ENCODE measurements around the gene WFIKKN1.

The WFIKKN1 gene

GRCh38 chr16:625117-625976 lies 5.4 kb upstream of the WFIKKN1 start:
- DNase-seq: no peak

DNA sequence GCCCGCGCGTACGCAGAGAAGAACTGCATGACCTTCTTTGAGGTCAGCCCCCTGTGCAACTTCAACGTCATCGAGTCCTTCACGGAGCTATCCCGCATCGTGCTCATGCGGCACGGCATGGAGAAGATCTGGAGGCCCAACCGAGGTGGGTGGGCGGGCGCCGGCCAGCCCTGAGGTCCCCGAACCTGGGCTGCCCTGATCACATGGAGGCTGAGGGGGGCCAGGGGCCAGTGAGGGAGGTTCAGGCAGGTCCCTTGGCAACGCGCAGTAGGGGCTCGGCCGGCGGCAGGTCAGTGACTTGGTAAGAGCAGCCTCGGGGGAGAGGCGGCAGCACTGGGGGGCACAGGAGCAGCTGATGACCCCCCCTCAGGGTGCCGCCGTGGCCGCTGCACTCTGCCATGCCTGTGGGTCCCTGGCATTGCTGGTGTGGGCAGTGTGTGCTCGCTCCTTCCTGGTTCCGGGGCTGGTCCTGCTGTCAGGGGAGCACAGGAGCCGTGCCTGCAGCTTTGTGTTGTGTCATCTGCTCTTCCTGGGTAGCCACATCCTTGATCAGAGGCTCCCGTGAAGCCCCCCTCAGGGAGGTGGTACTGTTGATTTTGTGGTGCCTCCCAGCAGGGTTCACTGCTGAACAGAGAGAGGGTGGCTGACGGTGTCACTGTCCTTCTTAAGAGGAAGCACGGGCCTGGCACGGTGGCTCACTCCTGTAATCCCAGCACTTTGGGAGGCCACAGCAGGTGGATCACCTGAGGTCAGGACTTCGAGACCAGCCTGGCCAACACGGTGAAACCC lies 4.6 kb upstream of the WFIKKN1 start:
- DNase-seq: no peak

- DNase-seq: no peak
Measured at GRCh38 chr16:626787-627453, 3.9 kb upstream of the WFIKKN1 start.

- DNase-seq: no peak
Measured at GRCh38 chr16:627454-628239, 3.1 kb upstream of the WFIKKN1 start.

- no peak for DNase-seq
Measured at GRCh38 chr16:628321-629061, 2.3 kb upstream of the WFIKKN1 start.

- DNase-seq: no peak
Measured at GRCh38 chr16:629185-629832, 1.5 kb upstream of the WFIKKN1 start.

DNA sequence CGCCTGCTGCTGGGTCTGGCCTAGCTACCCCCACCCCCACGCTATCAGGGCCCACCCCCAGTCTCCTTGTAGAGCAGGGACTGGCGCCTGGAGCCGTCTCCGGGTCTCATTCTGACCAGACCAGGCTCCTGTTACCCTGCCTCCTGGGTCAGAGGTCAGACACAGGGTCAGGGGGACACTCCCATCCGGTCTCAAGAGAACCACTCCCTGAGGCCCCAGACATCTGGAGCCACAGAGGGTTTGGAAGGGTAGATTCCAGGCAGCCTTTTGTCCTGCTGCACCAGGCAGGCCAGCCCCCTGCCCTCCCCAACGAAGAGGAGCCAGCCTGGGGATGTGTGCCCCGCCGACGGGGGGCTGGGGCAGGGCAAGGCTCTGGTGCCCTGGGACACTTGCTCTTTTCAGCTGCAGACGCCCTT lies 944 bp upstream of the WFIKKN1 start:
- DNase-seq: no peak

GRCh38 chr16:630249-630814 lies 453 bp upstream of the WFIKKN1 start:
- DNase-seq: no peak

- no peak for DNase-seq
Measured at GRCh38 chr16:631808-632358, 1.1 kb downstream of the WFIKKN1 start.

- DNase-seq: no peak
Measured at GRCh38 chr16:632486-633335, 1.9 kb downstream of the WFIKKN1 start.

DNA sequence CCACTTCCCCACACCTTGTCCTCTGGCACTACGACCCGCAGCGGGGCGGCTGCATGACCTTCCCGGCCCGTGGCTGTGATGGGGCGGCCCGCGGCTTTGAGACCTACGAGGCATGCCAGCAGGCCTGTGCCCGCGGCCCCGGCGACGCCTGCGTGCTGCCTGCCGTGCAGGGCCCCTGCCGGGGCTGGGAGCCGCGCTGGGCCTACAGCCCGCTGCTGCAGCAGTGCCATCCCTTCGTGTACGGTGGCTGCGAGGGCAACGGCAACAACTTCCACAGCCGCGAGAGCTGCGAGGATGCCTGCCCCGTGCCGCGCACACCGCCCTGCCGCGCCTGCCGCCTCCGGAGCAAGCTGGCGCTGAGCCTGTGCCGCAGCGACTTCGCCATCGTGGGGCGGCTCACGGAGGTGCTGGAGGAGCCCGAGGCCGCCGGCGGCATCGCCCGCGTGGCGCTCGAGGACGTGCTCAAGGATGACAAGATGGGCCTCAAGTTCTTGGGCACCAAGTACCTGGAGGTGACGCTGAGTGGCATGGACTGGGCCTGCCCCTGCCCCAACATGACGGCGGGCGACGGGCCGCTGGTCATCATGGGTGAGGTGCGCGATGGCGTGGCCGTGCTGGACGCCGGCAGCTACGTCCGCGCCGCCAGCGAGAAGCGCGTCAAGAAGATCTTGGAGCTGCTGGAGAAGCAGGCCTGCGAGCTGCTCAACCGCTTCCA lies 2.7 kb downstream of the WFIKKN1 start:
- no peak for DNase-seq

- DNase-seq: no peak
Measured at GRCh38 chr16:634051-634670, 3.4 kb downstream of the WFIKKN1 start.

GRCh38 chr16:634996-635395 lies 4.2 kb downstream of the WFIKKN1 start:
- DNase-seq: no peak

DNA sequence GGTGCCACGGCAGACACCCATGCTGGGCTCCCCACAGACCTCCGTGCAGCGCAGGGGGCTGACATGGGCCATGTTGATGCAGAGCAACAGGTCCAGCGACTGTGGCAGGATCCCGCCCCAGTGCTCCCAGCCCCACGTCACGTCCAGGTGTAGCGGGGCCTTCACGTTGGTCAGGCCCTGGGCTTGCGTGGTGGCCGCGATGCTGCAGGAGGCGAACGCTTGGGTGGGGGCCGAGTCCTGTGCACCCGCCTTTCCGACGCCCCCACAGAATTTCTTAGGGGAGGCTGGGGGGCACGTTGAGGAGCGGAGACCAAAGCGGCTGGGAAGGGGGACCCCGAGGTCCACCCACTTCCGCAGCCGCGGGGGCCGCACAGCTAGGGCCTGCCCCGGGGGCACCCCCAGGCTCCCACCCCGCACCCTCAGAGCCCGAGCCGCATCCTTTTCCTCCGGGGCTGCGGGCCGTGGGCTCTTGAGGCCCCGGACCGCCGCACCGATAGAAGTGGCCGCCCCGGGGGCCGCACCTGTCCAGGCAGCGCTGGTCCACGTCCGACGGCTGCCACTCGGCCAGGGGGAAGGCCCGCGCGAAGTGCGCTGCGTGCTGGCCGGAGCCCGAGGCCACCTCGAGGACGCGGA lies 4.9 kb downstream of the WFIKKN1 start:
- DNase-seq: no peak

DNA sequence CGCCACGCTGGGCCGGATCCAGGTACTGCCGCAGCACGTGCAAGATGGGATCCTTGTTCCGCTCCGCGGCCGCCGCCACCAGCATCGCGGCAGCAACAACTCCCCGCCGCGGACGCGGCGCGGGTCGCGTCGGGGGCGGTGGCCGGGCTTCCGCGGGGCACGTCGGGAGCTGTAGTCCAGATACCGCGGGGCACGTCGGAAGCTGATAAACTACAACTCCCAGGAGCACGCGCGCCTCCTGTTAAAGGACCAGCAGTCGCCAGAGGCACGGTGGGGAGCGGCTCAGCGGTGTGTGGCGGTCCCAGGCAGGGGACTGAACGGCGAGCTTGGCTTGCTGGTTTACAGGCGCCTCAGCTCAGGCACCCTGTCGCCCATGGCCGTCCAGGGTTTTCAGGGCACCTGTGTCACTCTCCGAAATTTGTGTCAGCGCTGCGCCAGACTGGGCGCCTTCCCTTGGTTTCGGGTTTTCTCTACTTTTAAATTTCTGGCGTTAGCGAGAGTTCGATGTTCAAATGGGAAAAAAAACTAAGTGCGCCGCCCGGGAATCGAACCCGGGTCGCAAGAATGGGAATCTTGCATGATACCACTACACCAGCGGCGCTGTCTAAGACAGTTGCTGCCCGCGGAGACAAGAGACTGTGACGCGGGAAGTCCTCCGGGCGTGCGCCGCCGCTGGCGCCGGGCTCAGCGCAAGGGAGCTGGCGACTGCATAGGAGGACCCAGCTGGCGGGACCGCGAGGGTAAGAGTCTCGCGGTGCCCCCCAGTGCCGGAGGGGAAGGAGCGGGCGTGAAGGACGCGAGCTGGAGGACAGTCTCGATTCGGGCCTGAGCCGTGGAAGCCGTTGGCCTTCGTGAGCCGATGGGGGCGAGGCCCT lies 5.7 kb downstream of the WFIKKN1 start, which contains the start of gene METTL26:
TSS of gene METTL26 (minus strand) at position 100 of the 875 bp plus-strand sequence. CDS start at position 85, 15 bp downstream.
- peak; percentile 86 for DNase-seq

Data from effector CD8-positive, alpha-beta T cell (primary cell).